GM19324 (cell line): ENCODE measurements around the gene PDLIM4.

Experiments used
- ATAC-seq: cut with Tn5 transposase; IDR thresholded peaks from one replicate; pipeline ENCODE4 v1.9.1; 2021; ENCODE audit warnings: mild to moderate bottlenecking, moderate library complexity; ENCODE audit not compliant: unreplicated experiment, low FRiP score

Gene PDLIM4

GRCh38 chr5:132280371-132281240 is 23.1 kb downstream of the PDLIM4 start:
- ATAC-seq = no peak

- no peak for ATAC-seq
These were observed 24.5 kb downstream of the PDLIM4 start for GRCh38 chr5:132281856-132282614.

- no peak for ATAC-seq
These were observed 26.0 kb downstream of the PDLIM4 start for GRCh38 chr5:132283423-132284043.

- ATAC-seq = no peak
These were observed 31.6 kb downstream of the PDLIM4 start for GRCh38 chr5:132289097-132289496.

DNA sequence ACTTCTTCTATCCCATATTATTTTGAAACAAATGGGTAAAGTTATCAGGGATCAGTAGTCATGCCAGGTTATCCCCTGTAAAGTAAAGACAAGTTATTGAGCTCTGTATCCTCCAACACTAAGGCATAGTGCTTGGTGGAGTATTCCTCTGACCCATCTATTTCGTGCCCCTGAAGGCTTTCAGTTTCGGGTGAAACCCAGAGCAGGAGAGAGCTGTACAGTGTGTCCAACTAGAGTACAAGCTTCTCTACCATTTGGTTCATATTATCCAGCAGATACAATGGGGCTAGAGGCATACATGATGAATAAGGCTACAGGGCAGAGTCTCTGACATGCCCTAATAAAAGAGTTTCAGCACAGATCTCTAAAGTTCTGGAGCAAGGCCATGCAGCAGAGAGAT is 33.5 kb downstream of the PDLIM4 start:
- no peak for ATAC-seq

GRCh38 chr5:132293066-132293991 is 35.8 kb downstream of the PDLIM4 start:
- ATAC-seq = peak; percentile 34

DNA sequence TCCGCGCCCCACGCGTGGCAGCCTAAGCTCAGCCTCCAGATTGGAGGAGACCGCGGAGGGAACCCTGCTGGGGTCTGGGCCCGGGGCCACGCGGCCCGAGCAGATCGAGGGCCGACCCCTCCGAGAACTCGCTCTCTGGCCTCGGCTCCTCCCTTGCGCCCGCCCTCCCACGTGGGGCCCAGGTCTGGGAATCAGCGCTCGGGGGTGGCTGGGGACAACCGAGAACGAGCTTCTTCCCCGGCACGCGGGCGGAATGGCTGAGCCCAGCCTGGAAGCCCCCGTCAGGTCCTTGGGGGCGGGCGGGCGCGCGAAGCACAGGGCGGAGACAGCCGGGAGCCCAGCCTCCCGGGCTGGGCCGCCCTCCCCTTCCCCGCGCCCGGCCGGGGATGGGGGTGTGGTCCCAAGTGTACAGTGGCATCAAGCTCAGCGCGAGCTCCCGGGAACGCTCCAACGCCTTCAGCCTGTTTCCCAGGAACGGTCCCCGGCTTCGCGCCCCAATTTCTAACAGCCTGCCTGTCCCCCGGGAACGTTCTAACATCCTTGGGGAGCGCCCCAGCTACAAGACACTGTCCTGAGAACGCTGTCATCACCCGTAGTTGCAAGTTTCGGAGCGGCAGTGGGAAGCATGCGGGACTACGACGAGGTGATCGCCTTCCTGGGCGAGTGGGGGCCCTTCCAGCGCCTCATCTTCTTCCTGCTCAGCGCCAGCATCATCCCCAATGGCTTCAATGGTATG is 36.7 kb downstream of the PDLIM4 start, which contains the start of gene SLC22A4:
SLC22A4 (plus strand) TSS at position 403 of the 736 bp plus-strand sequence; CDS start at position 626, 223 bp downstream.
- ATAC-seq = peak; percentile 81

DNA sequence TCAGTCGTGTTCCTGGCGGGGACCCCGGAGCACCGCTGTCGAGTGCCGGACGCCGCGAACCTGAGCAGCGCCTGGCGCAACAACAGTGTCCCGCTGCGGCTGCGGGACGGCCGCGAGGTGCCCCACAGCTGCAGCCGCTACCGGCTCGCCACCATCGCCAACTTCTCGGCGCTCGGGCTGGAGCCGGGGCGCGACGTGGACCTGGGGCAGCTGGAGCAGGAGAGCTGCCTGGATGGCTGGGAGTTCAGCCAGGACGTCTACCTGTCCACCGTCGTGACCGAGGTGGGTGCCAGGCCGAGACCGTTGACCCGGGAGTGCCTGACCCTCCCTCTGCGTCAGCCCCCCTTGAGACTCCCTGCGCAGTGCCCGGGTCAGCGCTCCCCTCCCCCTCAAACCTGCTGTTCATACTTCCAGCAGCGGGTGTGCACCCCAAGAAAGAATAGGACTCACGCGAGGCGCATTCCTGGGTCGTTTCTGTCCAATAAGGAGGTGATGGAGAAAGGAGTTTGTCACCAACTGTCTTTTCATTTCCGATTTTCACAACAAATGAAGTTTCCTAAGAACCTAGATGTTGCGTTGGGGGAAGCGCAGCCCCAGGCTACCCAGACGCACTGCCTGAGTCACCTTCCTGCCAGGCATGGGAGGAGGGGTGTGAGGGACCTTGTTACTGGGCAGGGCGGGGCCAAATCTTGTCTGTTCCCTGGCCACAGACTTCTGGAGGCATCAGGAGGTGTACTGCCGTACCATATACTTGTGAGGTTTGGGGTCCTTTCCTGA is 37.4 kb downstream of the PDLIM4 start:
- ATAC-seq = peak; percentile 6

GRCh38 chr5:132295505-132296411 is 38.3 kb downstream of the PDLIM4 start:
- ATAC-seq = no peak

DNA sequence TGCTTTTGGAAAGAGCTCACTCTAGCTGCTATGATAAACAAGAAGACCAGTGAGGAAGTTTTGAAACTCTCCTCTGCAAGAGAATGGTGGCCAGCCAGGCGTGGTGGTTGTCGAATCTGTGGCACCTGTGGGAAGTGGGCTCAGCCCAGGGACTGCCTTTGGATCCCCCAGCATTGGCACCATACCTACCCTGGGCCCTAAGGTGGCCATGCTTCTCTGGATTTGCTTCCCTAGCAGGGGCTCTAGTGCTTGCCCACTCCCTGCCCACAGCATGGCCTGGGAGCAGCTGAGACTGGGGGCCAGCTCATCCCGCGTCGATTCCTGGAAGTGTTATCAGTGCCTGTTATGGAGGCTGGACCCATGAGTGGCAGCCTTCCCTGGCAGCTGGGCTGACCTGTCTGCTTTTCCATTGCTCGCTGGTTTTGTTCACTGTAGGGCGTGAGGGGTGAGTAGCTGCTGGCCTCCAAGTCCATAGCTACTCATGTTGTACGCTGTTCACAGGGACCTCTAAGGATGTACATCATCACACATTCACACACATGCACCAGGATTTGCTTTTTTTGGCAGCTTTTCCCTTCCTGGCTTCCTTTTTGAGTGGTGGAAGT is 39.0 kb downstream of the PDLIM4 start:
- ATAC-seq = no peak

DNA sequence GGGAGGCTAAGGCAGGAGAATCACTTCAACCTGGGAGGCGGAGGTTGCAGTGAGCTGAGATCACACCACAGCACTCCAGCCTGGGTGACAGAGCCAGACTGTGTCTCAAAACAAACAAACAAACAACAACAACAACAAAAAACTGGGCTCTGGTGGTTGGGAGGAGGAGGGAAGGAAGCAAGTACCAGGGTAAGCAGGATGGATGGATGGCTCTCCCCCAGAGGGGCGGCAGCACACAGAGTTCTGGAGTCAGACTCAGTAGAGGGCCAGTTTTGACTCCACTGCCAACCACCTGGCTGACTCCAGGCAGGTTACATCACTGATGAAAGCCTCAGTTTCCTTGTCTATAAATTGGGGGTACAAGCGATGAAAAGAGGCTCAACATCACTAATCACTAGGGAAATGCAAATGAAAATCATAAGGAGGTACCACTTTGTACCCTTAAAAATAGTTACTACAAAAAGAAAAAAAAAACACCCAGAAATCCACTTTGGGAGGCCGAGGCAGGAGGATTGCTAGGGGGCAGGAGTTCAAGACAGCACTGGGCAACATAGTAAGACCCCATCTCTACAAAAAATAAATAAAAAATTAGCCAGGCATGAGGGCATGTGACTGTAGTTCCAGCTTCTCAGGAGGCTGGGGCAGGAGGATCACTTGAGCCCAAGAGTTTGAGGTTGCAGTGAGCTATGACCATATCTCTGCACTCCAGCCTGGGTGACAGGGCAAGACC is 39.9 kb downstream of the PDLIM4 start:
- ATAC-seq = no peak

GRCh38 chr5:132298298-132299212 is 41.1 kb downstream of the PDLIM4 start:
- ATAC-seq = no peak

GRCh38 chr5:132299917-132300316 is 42.4 kb downstream of the PDLIM4 start:
- ATAC-seq = no peak

GRCh38 chr5:132300577-132301343 is 43.3 kb downstream of the PDLIM4 start:
- no peak for ATAC-seq
